Measurements from ENCODE around the gene KLHL22.
A peak's percentile ranks its signal among the peaks of the same experiment; 100 is the strongest.
"Not testable (repeated sequence)": the region's sequence is repeated elsewhere in the genome, so short reads cannot be mapped to it uniquely, and the experiment has no call there.

Gene KLHL22

DNA sequence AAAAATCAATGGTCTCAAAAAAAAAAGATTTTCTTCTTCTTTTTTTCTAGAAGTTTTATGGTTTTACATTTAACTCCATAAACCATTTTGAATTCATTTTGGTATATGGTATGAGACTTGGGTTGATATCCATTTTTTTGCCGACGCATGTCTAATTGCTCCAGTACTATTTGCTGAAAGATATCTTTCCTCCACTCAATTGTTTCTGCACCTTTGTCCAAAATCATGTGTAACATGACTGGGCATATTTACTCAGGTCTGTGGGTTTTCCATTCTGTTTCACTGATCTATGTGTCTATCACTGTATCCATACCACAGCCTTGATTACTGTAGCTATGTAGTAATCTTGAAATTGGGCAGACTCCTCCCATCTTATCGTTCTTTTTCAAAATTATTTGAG, 42.4 kb downstream of the KLHL22 start:
- TF ChIP-seq POU2F2 (IDR thresholded peaks at IDR 0.05; ENCODE audit: low read depth, low read length) = no peak
- no peak for TF ChIP-seq POLR2AphosphoS5 (IDR thresholded peaks at IDR 0.05; ENCODE audit: low read depth, low read length)
- TF ChIP-seq TAF1 (IDR thresholded peaks at IDR 0.05; ENCODE audit: low read depth, low read length) = no peak
- no peak for TF ChIP-seq POLR2A (IDR thresholded peaks at IDR 0.05; ENCODE audit: low read depth, low read length)
- no peak for TF ChIP-seq SPI1 (IDR thresholded peaks at IDR 0.05; ENCODE audit: low read depth, low read length)
- no peak for TF ChIP-seq PAX5 (IDR thresholded peaks at IDR 0.05; ENCODE audit: insufficient read depth, low read length, severe bottlenecking)

GRCh38 chr22:20451920-20452319, 43.7 kb downstream of the KLHL22 start:
- DNase-seq (ENCODE audit: insufficient read length, low spot score) = no peak
- peak; percentile 45 for FAIRE-seq
- TF ChIP-seq POU2F2 (IDR thresholded peaks at IDR 0.05; ENCODE audit: low read depth, low read length) (no peak), TAF1 (IDR thresholded peaks at IDR 0.05; ENCODE audit: low read depth, low read length) (no peak), POLR2AphosphoS5 (IDR thresholded peaks at IDR 0.05; ENCODE audit: low read depth, low read length) (no peak), PAX5 (IDR thresholded peaks at IDR 0.05; ENCODE audit: insufficient read depth, low read length, severe bottlenecking) (no peak), POLR2A (IDR thresholded peaks at IDR 0.05; ENCODE audit: low read depth, low read length) (no peak), SPI1 (IDR thresholded peaks at IDR 0.05; ENCODE audit: low read depth, low read length) (no peak)

More for the DNA sequence above, 42.4 kb downstream of the KLHL22 start:
- FAIRE-seq (no peak), DNase-seq (ENCODE audit: insufficient read length, low spot score) (no peak)

- FAIRE-seq; DNase-seq (ENCODE audit: insufficient read length, low spot score): not testable (repeated sequence)
These were observed 44.3 kb downstream of the KLHL22 start for GRCh38 chr22:20451129-20451778.

- no peak for DNase-seq (ENCODE audit: insufficient read length, low spot score)
- no peak for FAIRE-seq
- TF ChIP-seq TAF1 (IDR thresholded peaks at IDR 0.05; ENCODE audit: low read depth, low read length) = no peak
- no peak for TF ChIP-seq PAX5 (IDR thresholded peaks at IDR 0.05; ENCODE audit: insufficient read depth, low read length, severe bottlenecking)
- no peak for TF ChIP-seq POLR2A (IDR thresholded peaks at IDR 0.05; ENCODE audit: low read depth, low read length)
- TF ChIP-seq POU2F2 (IDR thresholded peaks at IDR 0.05; ENCODE audit: low read depth, low read length) = no peak
- TF ChIP-seq SPI1 (IDR thresholded peaks at IDR 0.05; ENCODE audit: low read depth, low read length) = no peak
- TF ChIP-seq POLR2AphosphoS5 (IDR thresholded peaks at IDR 0.05; ENCODE audit: low read depth, low read length) = no peak
These were observed 45.1 kb downstream of the KLHL22 start for GRCh38 chr22:20450551-20450906.

- no peak for TF ChIP-seq POLR2AphosphoS5 (IDR thresholded peaks at IDR 0.05; ENCODE audit: low read depth, low read length)
- no peak for TF ChIP-seq TAF1 (IDR thresholded peaks at IDR 0.05; ENCODE audit: low read depth, low read length)
- TF ChIP-seq POU2F2 (IDR thresholded peaks at IDR 0.05; ENCODE audit: low read depth, low read length) = no peak
- no peak for TF ChIP-seq PAX5 (IDR thresholded peaks at IDR 0.05; ENCODE audit: insufficient read depth, low read length, severe bottlenecking)
- no peak for TF ChIP-seq POLR2A (IDR thresholded peaks at IDR 0.05; ENCODE audit: low read depth, low read length)
- TF ChIP-seq SPI1 (IDR thresholded peaks at IDR 0.05; ENCODE audit: low read depth, low read length) = no peak
- FAIRE-seq = no peak
These were observed 45.6 kb downstream of the KLHL22 start for GRCh38 chr22:20449819-20450550.

GRCh38 chr22:20448630-20449029, 47.0 kb downstream of the KLHL22 start:
- no peak for TF ChIP-seq POLR2AphosphoS5 (IDR thresholded peaks at IDR 0.05; ENCODE audit: low read depth, low read length)
- no peak for TF ChIP-seq TAF1 (IDR thresholded peaks at IDR 0.05; ENCODE audit: low read depth, low read length)
- TF ChIP-seq POLR2A (IDR thresholded peaks at IDR 0.05; ENCODE audit: low read depth, low read length) = no peak
- TF ChIP-seq POU2F2 (IDR thresholded peaks at IDR 0.05; ENCODE audit: low read depth, low read length) = no peak
- TF ChIP-seq SPI1 (IDR thresholded peaks at IDR 0.05; ENCODE audit: low read depth, low read length) = no peak
- TF ChIP-seq PAX5 (IDR thresholded peaks at IDR 0.05; ENCODE audit: insufficient read depth, low read length, severe bottlenecking) = no peak
- DNase-seq (ENCODE audit: insufficient read length, low spot score) = no peak
- FAIRE-seq = no peak

More at GRCh38 chr22:20449819-20450550, 45.6 kb downstream of the KLHL22 start:
- DNase-seq (ENCODE audit: insufficient read length, low spot score) = no peak

- no peak for TF ChIP-seq SPI1 (IDR thresholded peaks at IDR 0.05; ENCODE audit: low read depth, low read length)
- TF ChIP-seq POU2F2 (IDR thresholded peaks at IDR 0.05; ENCODE audit: low read depth, low read length) = no peak
- TF ChIP-seq PAX5 (IDR thresholded peaks at IDR 0.05; ENCODE audit: insufficient read depth, low read length, severe bottlenecking) = no peak
- TF ChIP-seq TAF1 (IDR thresholded peaks at IDR 0.05; ENCODE audit: low read depth, low read length) = no peak
- no peak for TF ChIP-seq POLR2AphosphoS5 (IDR thresholded peaks at IDR 0.05; ENCODE audit: low read depth, low read length)
- TF ChIP-seq POLR2A (IDR thresholded peaks at IDR 0.05; ENCODE audit: low read depth, low read length) = no peak
- FAIRE-seq (no peak), DNase-seq (ENCODE audit: insufficient read length, low spot score) (no peak)
These were observed 49.1 kb downstream of the KLHL22 start for GRCh38 chr22:20446383-20446970.

DNA sequence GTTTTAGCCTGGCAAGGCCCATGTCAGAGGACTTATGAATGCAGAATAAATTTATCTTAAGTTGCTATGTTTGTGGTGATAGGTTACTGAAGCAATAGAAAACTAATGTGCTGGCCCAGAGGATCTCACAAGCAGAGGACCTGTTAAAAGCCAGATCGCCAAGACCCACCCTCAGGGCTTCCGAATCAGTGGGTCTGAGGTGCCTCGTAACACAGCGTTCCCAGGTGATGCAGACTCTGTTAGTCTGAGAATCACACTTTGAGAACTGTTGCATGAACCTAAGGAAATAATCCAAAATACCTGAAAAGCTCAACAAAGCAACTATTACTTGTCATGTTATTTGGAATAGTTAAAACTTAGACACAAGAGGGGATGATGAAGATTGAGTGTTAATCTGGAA, 51.3 kb downstream of the KLHL22 start:
- TF ChIP-seq POU2F2 (IDR thresholded peaks at IDR 0.05; ENCODE audit: low read depth, low read length) (no peak), SPI1 (IDR thresholded peaks at IDR 0.05; ENCODE audit: low read depth, low read length) (no peak), POLR2AphosphoS5 (IDR thresholded peaks at IDR 0.05; ENCODE audit: low read depth, low read length) (no peak), TAF1 (IDR thresholded peaks at IDR 0.05; ENCODE audit: low read depth, low read length) (no peak), POLR2A (IDR thresholded peaks at IDR 0.05; ENCODE audit: low read depth, low read length) (no peak)
- FAIRE-seq (no peak), DNase-seq (ENCODE audit: insufficient read length, low spot score) (no peak)

DNA sequence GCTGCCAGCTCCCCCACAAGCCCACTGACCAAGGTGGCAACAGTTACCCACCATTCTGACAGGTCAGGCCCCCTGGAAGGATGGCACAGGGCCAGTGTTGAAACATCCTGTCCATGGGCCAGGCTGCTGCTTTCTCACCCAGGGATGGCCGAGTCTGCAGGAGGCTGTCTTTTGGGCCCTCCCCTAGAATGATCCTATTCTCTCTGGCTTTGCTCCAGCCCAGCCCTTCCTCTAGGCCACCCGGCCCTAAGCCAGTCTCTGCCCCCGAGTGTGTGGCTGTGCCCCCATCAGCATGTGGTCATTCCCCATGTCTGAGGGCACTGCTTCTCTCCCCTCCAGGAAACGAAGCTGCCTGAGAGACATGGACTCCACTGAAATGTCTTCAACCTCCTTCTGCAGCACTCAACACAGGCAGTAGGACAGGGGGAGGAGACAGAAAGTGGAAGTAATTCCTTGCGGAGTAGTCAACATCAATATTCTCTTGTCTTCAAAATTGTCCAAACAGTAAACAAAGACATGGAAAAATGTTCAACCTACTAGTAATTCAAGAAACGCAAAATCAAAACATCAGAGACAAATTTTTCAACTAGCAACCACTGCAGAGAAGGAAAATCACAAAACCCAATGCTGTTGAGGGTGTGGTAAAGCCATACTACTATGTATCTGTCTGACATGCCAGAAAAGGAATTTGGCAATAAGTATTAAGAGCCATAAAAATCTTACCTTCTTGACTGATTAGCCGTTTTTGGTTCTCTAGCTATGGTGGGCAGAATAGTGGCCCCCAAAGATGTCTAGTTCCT, 52.9 kb downstream of the KLHL22 start:
- FAIRE-seq = no peak
- no peak for DNase-seq (ENCODE audit: insufficient read length, low spot score)
- no peak for TF ChIP-seq PAX5 (IDR thresholded peaks at IDR 0.05; ENCODE audit: insufficient read depth, low read length, severe bottlenecking)
- no peak for TF ChIP-seq SPI1 (IDR thresholded peaks at IDR 0.05; ENCODE audit: low read depth, low read length)
- TF ChIP-seq POLR2A (IDR thresholded peaks at IDR 0.05; ENCODE audit: low read depth, low read length) = no peak
- TF ChIP-seq POLR2AphosphoS5 (IDR thresholded peaks at IDR 0.05; ENCODE audit: low read depth, low read length) = no peak
- no peak for TF ChIP-seq TAF1 (IDR thresholded peaks at IDR 0.05; ENCODE audit: low read depth, low read length)
- no peak for TF ChIP-seq POU2F2 (IDR thresholded peaks at IDR 0.05; ENCODE audit: low read depth, low read length)
